Heart left ventricle (tissue), 16 donors: Measurements from ENCODE around the gene ASXL1. TPM values are rescaled to one million over a fixed set of nuclear protein-coding genes. Genes with fewer than 3 reads are reported as not detected.
A peak's percentile ranks its signal among the peaks of the same experiment; 100 is the strongest.

Experiments
- ATAC-seq, 4 donors: fragments of 200-7000 bp; cut with Tn5 transposase; one replicate each; pipeline ENCODE4 v1.9.1; 2020 to 2022; ENCODE audit warnings: moderate library complexity in 4 of 4, mild to moderate bottlenecking in 3 of 4, moderate number of reproducible peaks in 1 of 4
- DNase-seq, 5 donors: peaks; one replicate each; pipeline ENCODE4 v3.0.0-alpha.2; 2020
- H3K27ac ChIP-seq, 12 donors: fragments of 200-600 bp; sonication (generic) in 4 of 12; one replicate each; pipeline versions ENCODE4 v1.5.0 to v1.8.0; 2016 to 2022; ENCODE audit warnings: mild to moderate bottlenecking in 2 of 12
- H3K27me3 ChIP-seq, 9 donors: fragments of 200-600 bp; sonication (generic) in 2 of 9; one replicate each; pipeline versions ENCODE4 v1.5.1 to v1.8.0; 2016 to 2022; ENCODE audit warnings: mild to moderate bottlenecking in 3 of 9
- H3K36me3 ChIP-seq, 9 donors: fragments of 200-600 bp; sonication (generic) in 2 of 9; one replicate each; pipeline versions ENCODE4 v1.5.0 to v1.8.0; 2018 to 2022; ENCODE audit warnings: mild to moderate bottlenecking in 2 of 9
- H3K4me1 ChIP-seq, 12 donors: fragments of 200-600 bp; sonication (generic) in 4 of 12; one replicate each; pipeline versions ENCODE4 v1.5.0 to v1.8.0; 2016 to 2022; ENCODE audit warnings: mild to moderate bottlenecking in 3 of 12
- H3K4me3 ChIP-seq, 12 donors: fragments of 200-600 bp; sonication (generic) in 4 of 12; one replicate each; pipeline versions ENCODE4 v1.5.0 to v1.8.0; 2017 to 2022; ENCODE audit warnings: mild to moderate bottlenecking in 9 of 12, moderate library complexity in 4 of 12
- H3K9me3 ChIP-seq, 12 donors: fragments of 200-600 bp; sonication (generic) in 4 of 12; one replicate each; pipeline versions ENCODE4 v1.5.0 to v1.8.0; 2016 to 2022; ENCODE audit warnings: mild to moderate bottlenecking in 1 of 12
- POLR2A ChIP-seq, 2 donors: fragments of 450-650 bp; IDR thresholded peaks; one replicate each; pipeline ENCODE4 v1.6.1; 2017; ENCODE audit warnings: antibody characterized with exemption in 2 of 2, mild to moderate bottlenecking in 2 of 2, moderate library complexity in 2 of 2
- WGBS, 4 donors: extraction: QIAGEN DNeasy Blood & Tissue Kit in 2 of 4; methylation state at CpG; one replicate each; pipeline versions ENCODE4 v1.1.5 to v1.1.7; 2013 to 2018; 5-methylcytosine and 5-hydroxymethylcytosine counted together
- intact Hi-C, 10 donors: fragments of 100-400 bp; cut with DNase I; formaldehyde crosslinking; loops; one replicate each; pipeline versions ENCODE4 v1.11.1 to v1.14.2; 2022
- polyA plus RNA-seq, 2 donors: library from polyadenylated mRNA; stranded (reverse); fragments of 200-250 nt; gene quantifications; one replicate each; pipeline ENCODE4 v1.2.3, GENCODE V29; 2013
- total RNA-seq, 9 donors: library from RNA; depleted of rRNA in 2 of 9; stranded (reverse); fragments of >200 nt in 2 of 9; fragmentation: NEBNext Ultra II Directional in 3 of 9; extraction: Animal tissue kit (Norgen Biotek cat#: 25700) in 3 of 9; gene quantifications; one replicate each; pipeline versions ENCODE4 v1.1.0 to v1.2.4, GENCODE V29; 2016 to 2023
- TF ChIP-seq, protein P1 (sequence below), 12 donors: fragments of 200-600 bp; sonication (generic) in 4 of 12; IDR thresholded peaks; one replicate each; pipeline versions ENCODE4 v1.5.0 to v1.8.0; 2018 to 2022; ENCODE audit warnings: antibody characterized with exemption in 12 of 12, mild to moderate bottlenecking in 5 of 12
- donor health status: ischemic (EF 13 %, LVEDD 7.1; RV severe dilation, severe dysfunction).
- donor health status: healthy with polysubstance abuse.
- donor health status: DM: no; HTN: yes; CAD: no.
- donor health status: DM: no; HTN: no; CAD: no.
- donor health status: ischemic (EF 25% LVEDD 6.9; RV normal size, moderate dysfunction).
- donor health status: ischemic (EF 25% LVEDD 5.7; RV mildly dilated, moderate dysfunction).
- donor health status: healthy.
- donor health status: DM: yes; HTN: yes; CAD: no.
- donor health status: ischemic (EF 35%, LVEDD 5.7; RV mildly dilated, moderate dysfunction).
- donor health status: nonischemic (EF 11% LVEDD 7.7; RV severe dilation, severe dysfunction).
- donor health status: DM: yes; HTN: yes; CAD: no.
- donor health status: PGD.
- donor health status: ischemic (EF 29% LVEDD 5.4; RV normal size, mild dysfunction).
- donor health status: nonischemic (EF 23%, LVEDD 6.1; RV moderate dilation, normal function).

ASXL1 gene
- total and polyA plus RNA-seq, 11 donors, result 15.1 to 50.1 (median 26.5) TPM

DNA sequence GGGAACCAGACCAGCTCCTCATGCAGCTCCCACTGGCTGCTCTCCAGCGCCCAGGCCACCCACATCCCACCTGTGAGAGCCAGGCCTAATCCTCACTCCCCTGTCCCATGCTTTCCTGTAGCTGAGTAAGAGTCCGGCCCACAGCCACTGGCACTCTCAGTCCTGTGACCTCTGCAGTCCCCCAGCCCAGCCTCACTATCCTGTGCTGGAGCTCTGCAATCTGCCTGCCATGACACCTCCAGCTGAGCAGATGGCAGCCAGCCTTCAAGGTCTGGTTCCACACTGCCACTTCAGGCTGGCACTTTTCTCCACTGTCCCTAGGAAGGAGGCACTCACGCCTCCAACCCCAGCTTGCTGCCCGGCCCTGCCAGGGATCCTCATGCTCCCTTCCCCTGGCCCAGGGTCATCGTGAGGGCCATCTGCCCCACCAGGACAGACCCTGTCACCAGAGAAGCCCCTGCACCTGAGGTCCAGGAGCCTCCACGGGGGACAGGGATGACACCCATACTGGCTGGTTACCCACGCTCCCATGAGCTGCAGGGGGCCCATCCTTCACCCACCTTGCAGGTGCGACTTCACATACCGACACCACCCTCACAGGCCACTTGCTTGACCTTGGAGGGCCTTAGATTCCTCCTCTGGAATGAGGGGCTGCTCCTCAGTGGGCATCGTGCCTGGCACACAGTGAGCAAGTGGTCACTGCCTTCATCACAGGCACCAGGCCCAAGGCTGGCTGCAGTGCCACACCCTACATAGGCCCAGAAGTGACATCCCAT is 100.1 kb downstream of the ASXL1 start:
- no peak for TF ChIP-seq POLR2A (IDR thresholded peaks at IDR 0.05)
- TF ChIP-seq, protein P1, sequence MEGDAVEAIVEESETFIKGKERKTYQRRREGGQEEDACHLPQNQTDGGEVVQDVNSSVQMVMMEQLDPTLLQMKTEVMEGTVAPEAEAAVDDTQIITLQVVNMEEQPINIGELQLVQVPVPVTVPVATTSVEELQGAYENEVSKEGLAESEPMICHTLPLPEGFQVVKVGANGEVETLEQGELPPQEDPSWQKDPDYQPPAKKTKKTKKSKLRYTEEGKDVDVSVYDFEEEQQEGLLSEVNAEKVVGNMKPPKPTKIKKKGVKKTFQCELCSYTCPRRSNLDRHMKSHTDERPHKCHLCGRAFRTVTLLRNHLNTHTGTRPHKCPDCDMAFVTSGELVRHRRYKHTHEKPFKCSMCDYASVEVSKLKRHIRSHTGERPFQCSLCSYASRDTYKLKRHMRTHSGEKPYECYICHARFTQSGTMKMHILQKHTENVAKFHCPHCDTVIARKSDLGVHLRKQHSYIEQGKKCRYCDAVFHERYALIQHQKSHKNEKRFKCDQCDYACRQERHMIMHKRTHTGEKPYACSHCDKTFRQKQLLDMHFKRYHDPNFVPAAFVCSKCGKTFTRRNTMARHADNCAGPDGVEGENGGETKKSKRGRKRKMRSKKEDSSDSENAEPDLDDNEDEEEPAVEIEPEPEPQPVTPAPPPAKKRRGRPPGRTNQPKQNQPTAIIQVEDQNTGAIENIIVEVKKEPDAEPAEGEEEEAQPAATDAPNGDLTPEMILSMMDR (IDR thresholded peaks at IDR 0.05), result no peak
- intact Hi-C loops, result loop anchor here in 4 of 10 donors (5.0 to 10.0 kb wide), 3 partner anchors 121 to 623 kb away; no protein-coding TSS in a partner anchor
- peaks cover 0 to 24% (median 5%) of the 10 kb centered on the region in 9 donors for H3K36me3 ChIP-seq
- no peaks in the 10 kb centered on the region for H3K9me3 ChIP-seq
- DNase-seq, result peak in 1 of 5 donors; percentile 37
- H3K4me1 ChIP-seq, result peaks cover 0 to 27% (median 18%) of the 10 kb centered on the region in 12 donors
- H3K4me3 ChIP-seq, result peak overlapping the region in 1 of 12 donors; percentile 63
- ATAC-seq, result no peak
- 84 to 89% (median 87%) methylated on average over 10 of the region's 10 CpGs for WGBS, 4 donors
- H3K27me3 ChIP-seq, result no peaks in the 10 kb centered on the region
- H3K27ac ChIP-seq, result peak overlapping the region in 1 of 12 donors; percentile 1

DNA sequence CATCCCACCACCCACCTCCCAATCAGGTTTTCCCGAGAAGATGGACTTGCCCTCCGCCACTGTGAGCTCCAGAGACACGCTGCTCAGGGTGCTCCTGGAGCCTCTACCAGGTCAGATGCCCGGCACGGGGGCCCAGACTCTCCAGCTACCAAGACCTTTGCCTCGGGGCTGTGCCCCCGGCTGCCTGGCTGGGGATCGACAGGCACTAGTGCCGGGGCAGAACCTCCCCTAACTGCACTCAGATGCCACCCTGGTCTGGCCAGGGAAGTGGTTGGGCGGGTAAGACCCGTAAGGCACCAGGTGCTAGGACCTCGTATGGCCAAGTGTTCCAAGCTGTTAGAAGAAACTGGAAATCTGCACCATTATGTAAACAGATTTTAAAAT is 100.7 kb downstream of the ASXL1 start:
- ATAC-seq (no peak), DNase-seq (no peak)
- no peak overlapping the region for H3K27ac ChIP-seq
- H3K4me3 ChIP-seq, result no peak overlapping the region
- TF ChIP-seq POLR2A (IDR thresholded peaks at IDR 0.05), result no peak
- TF ChIP-seq, protein P1 (IDR thresholded peaks at IDR 0.05), result no peak
- H3K9me3 ChIP-seq, result no peaks in the 10 kb centered on the region
- 88 to 97% (median 90%) methylated on average over 5 to 12 of the region's 12 CpGs for WGBS, 4 donors
- intact Hi-C loops, result loop anchor here in 4 of 10 donors (5.0 to 10.0 kb wide), 3 partner anchors 122 to 624 kb away; no protein-coding TSS in a partner anchor
- peaks cover 0 to 33% (median 18%) of the 10 kb centered on the region in 12 donors for H3K4me1 ChIP-seq
- peaks cover 0 to 18% (median 0%) of the 10 kb centered on the region in 9 donors for H3K36me3 ChIP-seq
- H3K27me3 ChIP-seq, result no peaks in the 10 kb centered on the region

DNA sequence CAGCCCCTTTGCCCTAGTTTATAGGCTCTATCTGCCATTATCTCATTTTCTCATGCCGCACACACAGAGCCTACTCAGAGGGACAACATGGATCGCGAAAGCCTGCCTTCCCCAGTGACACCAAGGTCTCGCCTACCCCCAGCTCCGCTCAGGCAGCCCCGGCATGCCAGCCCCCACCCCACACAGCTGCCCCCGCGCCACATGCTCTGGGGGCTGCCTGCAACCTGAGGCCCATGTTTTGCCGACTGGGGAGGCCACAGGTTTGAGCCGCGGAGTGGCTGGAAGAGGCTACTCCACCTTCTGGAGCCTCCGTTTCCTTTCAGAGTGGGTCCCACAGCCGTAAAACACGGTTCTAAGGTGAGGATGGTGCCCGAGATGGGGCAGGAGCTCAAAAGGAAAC is 102.1 kb downstream of the ASXL1 start:
- Histone ChIP-seq H3K9me3 (no peaks in the 10 kb centered on the region), H3K27ac (no peak overlapping the region), H3K4me3 (no peak overlapping the region), H3K27me3 (no peaks in the 10 kb centered on the region), H3K36me3 (peaks cover 0 to 13% (median 0%) of the 10 kb centered on the region in 9 donors), H3K4me1 (peaks cover 0 to 41% (median 20%) of the 10 kb centered on the region in 12 donors)
- intact Hi-C loops, result no loop called here
- 87 to 88% (median 87%) methylated on average over 12 to 15 of the region's 15 CpGs for WGBS, 4 donors
- no peak for ATAC-seq
- peak in 1 of 5 donors; percentile 42 for DNase-seq
- TF ChIP-seq, protein P1 (IDR thresholded peaks at IDR 0.05), result no peak

DNA sequence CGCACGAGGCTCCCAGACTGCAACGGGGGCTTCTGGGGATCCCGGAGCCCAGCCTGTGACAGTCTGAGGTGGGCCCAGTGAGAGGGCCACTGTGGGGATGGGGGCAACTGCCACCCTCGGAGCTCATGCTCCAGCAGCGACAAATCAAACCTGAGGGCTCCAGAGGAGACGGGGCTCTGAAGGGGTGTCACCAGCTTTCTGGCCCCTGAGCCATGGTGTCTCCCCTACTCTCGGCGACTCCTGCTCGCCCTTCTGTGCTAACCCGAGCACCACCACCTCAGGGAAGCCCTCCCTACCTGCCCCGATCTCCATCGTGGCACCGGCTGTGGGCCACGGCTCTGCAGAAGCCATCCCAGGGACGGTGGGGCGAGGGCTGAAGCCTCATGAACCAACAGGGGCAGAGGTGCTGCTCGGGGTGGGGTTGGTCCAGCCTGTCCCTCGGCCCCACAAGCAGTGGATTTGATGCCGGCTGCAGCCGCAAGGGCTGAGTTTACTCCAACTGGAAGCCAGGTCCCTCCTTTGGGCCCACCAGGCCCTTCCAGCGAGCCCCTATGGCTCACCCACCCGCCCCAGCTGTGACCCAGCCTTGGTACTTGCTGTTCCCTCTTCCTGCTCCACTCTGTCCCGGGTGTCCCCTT is 102.7 kb downstream of the ASXL1 start:
- H3K27me3 ChIP-seq, result no peaks in the 10 kb centered on the region
- ATAC-seq (no peak), DNase-seq (peak in 1 of 5 donors; percentile 47)
- H3K4me1 ChIP-seq, result peaks cover 0 to 46% (median 24%) of the 10 kb centered on the region in 12 donors
- peaks cover 0 to 7% (median 0%) of the 10 kb centered on the region in 9 donors for H3K36me3 ChIP-seq
- H3K9me3 ChIP-seq, result no peaks in the 10 kb centered on the region
- no peak overlapping the region for H3K4me3 ChIP-seq
- 94 to 96% (median 95%) methylated on average over 14 to 24 of the region's 24 CpGs for WGBS, 4 donors
- no peak overlapping the region for H3K27ac ChIP-seq
- intact Hi-C loops, result no loop called here
- no peak for TF ChIP-seq POLR2A (IDR thresholded peaks at IDR 0.05)
- TF ChIP-seq, protein P1 (IDR thresholded peaks at IDR 0.05), result no peak
